Thymus (tissue), 11 donors: ENCODE measurements around the gene ASTN2. TPM values are rescaled to one million over a fixed set of nuclear protein-coding genes. Genes with fewer than 3 reads are reported as not detected.

ENCODE experiments used
- DNase-seq, 9 donors: peaks; one replicate each; pipeline ENCODE4 v3.0.0-alpha.2; 2013; ENCODE audit warnings: low spot score in 9 of 9, low read depth in 6 of 9, missing footprints in 1 of 9
- H3K27ac ChIP-seq, 2 donors: one replicate each; pipeline ENCODE4 v1.5.1; 2013; ENCODE audit warnings: control low read depth in 1 of 2, low read depth in 1 of 2, low read length in 1 of 2, mild to moderate bottlenecking in 1 of 2, moderate library complexity in 1 of 2
- H3K27me3 ChIP-seq, 2 donors: one replicate each; pipeline ENCODE4 v1.5.1; 2013; ENCODE audit warnings: low read length in 1 of 2; ENCODE audit not compliant: control insufficient read depth in 2 of 2, insufficient read depth in 1 of 2
- H3K36me3 ChIP-seq, 2 donors: one replicate each; pipeline ENCODE4 v1.5.1; 2013; ENCODE audit warnings: low read length in 1 of 2, mild to moderate bottlenecking in 1 of 2, moderate library complexity in 1 of 2; ENCODE audit not compliant: control insufficient read depth in 2 of 2, insufficient read depth in 2 of 2
- H3K4me1 ChIP-seq, 2 donors: one replicate each; pipeline ENCODE4 v1.5.1; 2013; ENCODE audit warnings: low read length in 2 of 2; ENCODE audit not compliant: control insufficient read depth in 2 of 2, insufficient read depth in 2 of 2
- H3K4me3 ChIP-seq, 2 donors: one replicate each; pipeline ENCODE4 v1.5.1; 2013; ENCODE audit warnings: low read length in 2 of 2, control low read depth in 1 of 2, mild to moderate bottlenecking in 1 of 2
- H3K9me3 ChIP-seq, 2 donors: one replicate each; pipeline ENCODE4 v1.5.1; 2013; ENCODE audit warnings: low read length in 1 of 2, mild to moderate bottlenecking in 1 of 2; ENCODE audit not compliant: control insufficient read depth in 2 of 2, insufficient read depth in 1 of 2
- WGBS: extraction: QIAGEN DNeasy Blood & Tissue Kit; methylation state at CpG from one replicate; pipeline ENCODE4 v1.1.7; 2013; 5-methylcytosine and 5-hydroxymethylcytosine counted together
- polyA plus RNA-seq: library from polyadenylated mRNA; stranded (reverse); fragments of 200-250 nt; gene quantifications from one replicate; pipeline ENCODE4 v1.2.3, GENCODE V29; 2013
- total RNA-seq: library from RNA; stranded (reverse); fragments of 120-200 nt; gene quantifications from one replicate; pipeline ENCODE4 v1.2.4, GENCODE V29; 2013
- donor health status: healthy.

Gene ASTN2
- total and polyA plus RNA-seq, 2 donors: 5.8 to 5.9 TPM

DNA sequence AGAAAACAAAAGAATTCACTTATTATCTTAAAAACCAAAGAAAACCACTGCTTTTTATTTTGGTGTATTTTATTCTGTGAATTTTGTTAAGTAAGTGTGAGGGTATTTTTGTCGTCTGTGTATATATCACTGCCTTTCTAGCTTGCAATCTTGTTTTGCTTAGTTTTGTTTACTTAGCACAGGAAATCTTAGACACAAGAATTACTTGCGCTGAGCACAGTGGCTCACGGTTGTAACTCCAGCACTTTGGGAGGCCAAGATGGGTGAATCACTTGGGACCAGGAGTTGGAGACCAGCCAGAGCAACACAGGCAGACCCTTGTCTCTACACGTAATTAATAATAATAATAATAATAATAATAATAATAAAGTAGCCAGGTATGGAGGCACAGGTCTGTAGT lies 1030.9 kb downstream of the ASTN2 start:
- DNase-seq: no peak
- no peaks in the 10 kb centered on the region for H3K36me3 ChIP-seq
- H3K27me3 ChIP-seq: no peaks in the 10 kb centered on the region
- H3K9me3 ChIP-seq: no peaks in the 10 kb centered on the region
- H3K27ac ChIP-seq: no peak overlapping the region
- 96% methylated on average over 4 of the region's 4 CpGs for WGBS
- no peak overlapping the region for H3K4me3 ChIP-seq
- H3K4me1 ChIP-seq: no peaks in the 10 kb centered on the region

GRCh38 chr9:116383133-116383532 lies 1031.7 kb downstream of the ASTN2 start:
- 84% methylated on average over 5 of the region's 5 CpGs for WGBS

DNA sequence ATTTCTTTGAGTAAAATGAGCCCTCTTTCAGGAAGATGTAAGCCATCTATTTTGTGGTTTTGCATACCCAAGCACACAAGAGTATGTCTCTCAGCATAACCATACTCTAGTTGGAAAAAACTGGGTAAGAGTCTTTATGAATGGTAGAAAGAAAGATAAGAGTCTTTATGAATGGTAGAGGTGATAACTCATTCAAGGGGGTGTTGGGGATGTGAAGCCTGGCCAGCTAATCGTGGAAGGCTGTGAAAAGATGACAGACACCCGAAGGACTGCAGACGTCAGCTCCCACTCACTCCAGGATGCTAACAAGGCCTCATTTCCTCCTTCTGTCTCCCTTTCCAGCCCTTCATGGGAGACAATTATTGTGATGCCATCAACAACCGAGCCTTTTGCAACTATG lies 1032.8 kb downstream of the ASTN2 start:
- Histone ChIP-seq H3K9me3 (no peaks in the 10 kb centered on the region), H3K4me3 (no peak overlapping the region), H3K27me3 (no peaks in the 10 kb centered on the region), H3K27ac (no peak overlapping the region), H3K4me1 (no peaks in the 10 kb centered on the region), H3K36me3 (no peaks in the 10 kb centered on the region)
- DNase-seq: no peak
- WGBS: 91% methylated on average over 4 of the region's 4 CpGs

More at GRCh38 chr9:116383133-116383532, 1031.7 kb downstream of the ASTN2 start:
- H3K27ac ChIP-seq: no peak overlapping the region
- H3K27me3 ChIP-seq: no peaks in the 10 kb centered on the region
- no peaks in the 10 kb centered on the region for H3K9me3 ChIP-seq
- H3K4me1 ChIP-seq: no peaks in the 10 kb centered on the region
- H3K4me3 ChIP-seq: no peak overlapping the region
- DNase-seq: no peak
- H3K36me3 ChIP-seq: no peaks in the 10 kb centered on the region

GRCh38 chr9:116381350-116381749 lies 1033.5 kb downstream of the ASTN2 start:
- H3K27me3 ChIP-seq: no peaks in the 10 kb centered on the region
- no peak overlapping the region for H3K4me3 ChIP-seq
- H3K27ac ChIP-seq: no peak overlapping the region
- H3K4me1 ChIP-seq: no peaks in the 10 kb centered on the region
- DNase-seq: no peak
- WGBS: 89% methylated on average over 2 of the region's 2 CpGs
- H3K36me3 ChIP-seq: no peaks in the 10 kb centered on the region
- H3K9me3 ChIP-seq: no peaks in the 10 kb centered on the region

GRCh38 chr9:116380496-116380995 lies 1034.3 kb downstream of the ASTN2 start:
- no peak for DNase-seq
- Histone ChIP-seq H3K9me3 (no peaks in the 10 kb centered on the region), H3K27ac (no peak overlapping the region), H3K4me3 (no peak overlapping the region), H3K27me3 (no peaks in the 10 kb centered on the region), H3K4me1 (no peaks in the 10 kb centered on the region), H3K36me3 (no peaks in the 10 kb centered on the region)

DNA sequence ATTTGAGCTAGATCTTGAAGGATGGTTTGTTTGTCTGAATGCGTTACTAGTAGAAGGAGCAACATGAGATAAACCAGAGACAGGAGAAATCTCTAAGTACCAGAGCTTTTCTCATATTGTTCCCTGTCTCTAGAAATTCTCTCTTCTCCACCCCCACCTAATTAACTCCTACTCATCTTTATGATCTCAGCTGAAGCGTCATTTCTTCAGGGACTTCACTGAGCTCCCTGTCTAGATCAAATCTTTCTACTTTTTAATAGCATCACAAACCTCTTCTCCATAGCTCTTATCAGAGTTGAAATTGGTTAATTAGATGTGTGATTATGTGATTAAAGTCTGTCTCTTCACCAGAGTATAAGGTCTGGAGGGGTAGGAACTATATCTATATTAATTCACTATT lies 1035.0 kb downstream of the ASTN2 start:
- no peak overlapping the region for H3K27ac ChIP-seq
- 97% methylated on average over 2 of the region's 2 CpGs for WGBS
- no peaks in the 10 kb centered on the region for H3K36me3 ChIP-seq
- H3K4me1 ChIP-seq: no peaks in the 10 kb centered on the region
- H3K4me3 ChIP-seq: no peak overlapping the region
- H3K9me3 ChIP-seq: no peaks in the 10 kb centered on the region
- DNase-seq: no peak
- no peaks in the 10 kb centered on the region for H3K27me3 ChIP-seq

DNA sequence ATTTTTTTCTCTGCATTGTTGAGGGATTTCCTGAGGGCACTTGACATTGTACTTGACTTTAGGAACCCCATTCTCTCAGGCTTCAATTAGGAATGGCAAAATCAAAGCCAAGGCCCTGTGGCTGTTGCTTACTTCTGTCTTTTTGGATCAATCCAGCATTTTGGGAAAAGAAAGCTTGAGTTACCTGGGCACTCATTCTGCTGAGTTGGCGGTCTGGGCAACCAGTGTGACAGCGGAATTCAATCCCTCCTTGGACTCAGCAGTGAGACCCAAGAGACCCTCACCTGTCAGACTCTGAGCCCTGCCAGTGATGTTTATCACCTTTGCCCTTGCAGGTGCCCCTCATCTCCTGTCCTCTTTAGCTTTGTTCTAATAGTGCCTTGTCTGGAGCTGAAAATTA lies 1036.0 kb downstream of the ASTN2 start:
- Histone ChIP-seq H3K27ac (no peak overlapping the region), H3K27me3 (no peaks in the 10 kb centered on the region), H3K4me3 (no peak overlapping the region), H3K9me3 (no peaks in the 10 kb centered on the region), H3K4me1 (no peaks in the 10 kb centered on the region), H3K36me3 (no peaks in the 10 kb centered on the region)
- DNase-seq: no peak
- WGBS: 96% methylated on average over 2 of the region's 2 CpGs

GRCh38 chr9:116377179-116377798 lies 1037.6 kb downstream of the ASTN2 start:
- 80% methylated on average over 8 of the region's 8 CpGs for WGBS
- no peak for DNase-seq
- no peaks in the 10 kb centered on the region for H3K36me3 ChIP-seq
- H3K4me1 ChIP-seq: no peaks in the 10 kb centered on the region
- H3K27me3 ChIP-seq: no peaks in the 10 kb centered on the region
- H3K4me3 ChIP-seq: no peak overlapping the region
- H3K9me3 ChIP-seq: no peaks in the 10 kb centered on the region
- H3K27ac ChIP-seq: no peak overlapping the region
